Liver (tissue), 9 donors: ENCODE results near the gene POFUT2. TPM values are rescaled to one million over a fixed set of nuclear protein-coding genes. Genes with fewer than 3 reads are reported as not detected.

Experiments used
- DNase-seq: peaks from one replicate; pipeline ENCODE4 v3.0.0-alpha.2; 2017; ENCODE audit warnings: low spot score
- H3K27ac ChIP-seq, 2 donors: one replicate each; pipeline ENCODE4 v1.7.0; 2013; ENCODE audit warnings: inconsistent platforms in 2 of 2, low read length in 2 of 2, control low read depth in 1 of 2, low read depth in 1 of 2, mild to moderate bottlenecking in 1 of 2
- H3K27me3 ChIP-seq, 4 donors: one replicate each; pipeline versions ENCODE4 v1.6.1 to v1.7.0; 2013; ENCODE audit warnings: low read length in 3 of 4, inconsistent platforms in 1 of 4, mild to moderate bottlenecking in 1 of 4, moderate library complexity in 1 of 4; ENCODE audit not compliant: control insufficient read depth in 4 of 4, insufficient read depth in 4 of 4
- H3K36me3 ChIP-seq, 4 donors: one replicate each; pipeline versions ENCODE4 v1.6.1 to v1.7.0; 2013; ENCODE audit warnings: low read length in 3 of 4, mild to moderate bottlenecking in 3 of 4, low read depth in 1 of 4, moderate library complexity in 1 of 4; ENCODE audit not compliant: control insufficient read depth in 4 of 4, insufficient read depth in 3 of 4
- H3K4me1 ChIP-seq, 4 donors: one replicate each; pipeline versions ENCODE4 v1.6.1 to v1.7.0; 2013; ENCODE audit warnings: low read length in 3 of 4, mild to moderate bottlenecking in 3 of 4, moderate library complexity in 1 of 4; ENCODE audit not compliant: control insufficient read depth in 4 of 4, insufficient read depth in 4 of 4
- H3K4me3 ChIP-seq, 3 donors: one replicate each; pipeline versions ENCODE4 v1.6.1 to v1.7.0; 2013; ENCODE audit warnings: low read length in 3 of 3, control low read depth in 1 of 3, low read depth in 1 of 3, mild to moderate bottlenecking in 1 of 3
- H3K9ac ChIP-seq, 2 donors: one replicate each; pipeline ENCODE4 v1.7.0; 2013; ENCODE audit warnings: low read length in 2 of 2, mild to moderate bottlenecking in 2 of 2, moderate library complexity in 2 of 2, control low read depth in 1 of 2, low read depth in 1 of 2
- H3K9me3 ChIP-seq, 4 donors: one replicate each; pipeline versions ENCODE4 v1.6.1 to v1.7.0; 2013; ENCODE audit warnings: low read length in 3 of 4; ENCODE audit not compliant: control insufficient read depth in 4 of 4
- CTCF ChIP-seq: fragments of 150-350 bp; IDR thresholded peaks from 2 replicates; pipeline ENCODE4 v1.5.1; 2017; ENCODE audit warnings: improper control_type of control experiment, low read depth, low read length; ENCODE audit not compliant: missing input control
- FOXA1 ChIP-seq: IDR thresholded peaks from 2 replicates; pipeline ENCODE4 v1.6.1; 2016; ENCODE audit warnings: antibody characterized with exemption
- FOXA2 ChIP-seq: IDR thresholded peaks from 2 replicates; pipeline ENCODE4 v1.6.1; 2016; ENCODE audit warnings: antibody characterized with exemption
- GABPA ChIP-seq, 2 donors: IDR thresholded peaks in 1 of 2; conservative IDR thresholded peaks in 1 of 2; 2 replicates each; pipeline ENCODE4 v1.6.1; 2016; ENCODE audit warnings: antibody characterized with exemption in 2 of 2, mild to moderate bottlenecking in 1 of 2, moderate library complexity in 1 of 2
- HNF4A ChIP-seq, 2 donors: conservative IDR thresholded peaks; 2 replicates each; pipeline ENCODE4 v1.6.1; 2016; ENCODE audit warnings: antibody characterized with exemption in 2 of 2, mild to moderate bottlenecking in 2 of 2
- HNF4G ChIP-seq: IDR thresholded peaks from 2 replicates; pipeline ENCODE4 v1.6.1; 2016; ENCODE audit warnings: antibody characterized with exemption
- JUND ChIP-seq, 2 donors: IDR thresholded peaks; 2 replicates each; pipeline ENCODE4 v1.6.1; 2016; ENCODE audit warnings: antibody characterized with exemption in 2 of 2
- NR2F2 ChIP-seq: IDR thresholded peaks from 2 replicates; pipeline ENCODE4 v1.6.1; 2016; ENCODE audit warnings: antibody characterized with exemption
- RXRA ChIP-seq, 2 donors: IDR thresholded peaks; 2 replicates each; pipeline ENCODE4 v1.6.1; 2017 to 2018; ENCODE audit warnings: antibody characterized with exemption in 2 of 2, mild to moderate bottlenecking in 1 of 2
- SP1 ChIP-seq: IDR thresholded peaks from 2 replicates; pipeline ENCODE4 v1.6.1; 2018; ENCODE audit warnings: antibody characterized with exemption, mild to moderate bottlenecking
- TAF1 ChIP-seq: conservative IDR thresholded peaks from 2 replicates; pipeline ENCODE4 v1.6.1; 2016; ENCODE audit warnings: antibody characterized with exemption, mild to moderate bottlenecking
- YY1 ChIP-seq: IDR thresholded peaks from 2 replicates; pipeline ENCODE4 v1.6.1; 2016; ENCODE audit warnings: antibody characterized with exemption, mild to moderate bottlenecking
- ZBTB33 ChIP-seq: IDR thresholded peaks from 2 replicates; pipeline ENCODE4 v1.6.1; 2016; ENCODE audit warnings: antibody characterized with exemption
- WGBS: extraction: QIAGEN DNeasy Blood & Tissue Kit; methylation state at CpG from one replicate; pipeline ENCODE4 v1.1.7; 2013; 5-methylcytosine and 5-hydroxymethylcytosine counted together
- polyA plus RNA-seq, 2 donors: library from polyadenylated mRNA; stranded (reverse) in 1 of 2; unstranded in 1 of 2; fragments of 200-250 nt in 1 of 2; fragments of >200 nt in 1 of 2; fragmentation: Nextera tagmentation in 1 of 2; extraction: Ambion mirVana in 1 of 2; gene quantifications; one replicate each; pipeline versions ENCODE4 v1.2.1 to v1.2.3, GENCODE V29; 2013 to 2015
- total RNA-seq, 2 donors: library from RNA; depleted of rRNA; stranded (reverse); fragments of >200 nt; gene quantifications; one replicate each; pipeline ENCODE4 v1.2.3, GENCODE V29; 2014
- TF ChIP-seq, protein P1 (sequence below): IDR thresholded peaks from 2 replicates; pipeline ENCODE4 v1.6.1; 2016; ENCODE audit warnings: antibody characterized with exemption
- TF ChIP-seq, protein P2 (sequence below): IDR thresholded peaks from 2 replicates; pipeline ENCODE4 v1.6.1; 2016; ENCODE audit warnings: antibody characterized with exemption
- TF ChIP-seq, protein P3 (sequence below): IDR thresholded peaks from 2 replicates; pipeline ENCODE4 v1.6.1; 2016; ENCODE audit warnings: antibody characterized with exemption, mild to moderate bottlenecking
- donor health status: healthy.
- donor health status: healthy.
- donor health status: healthy.
- donor health status: healthy.
- donor health status: healthy.

Gene POFUT2
- total and polyA plus RNA-seq, 4 donors = 3.3 to 15.6 (median 7.9) TPM

DNA sequence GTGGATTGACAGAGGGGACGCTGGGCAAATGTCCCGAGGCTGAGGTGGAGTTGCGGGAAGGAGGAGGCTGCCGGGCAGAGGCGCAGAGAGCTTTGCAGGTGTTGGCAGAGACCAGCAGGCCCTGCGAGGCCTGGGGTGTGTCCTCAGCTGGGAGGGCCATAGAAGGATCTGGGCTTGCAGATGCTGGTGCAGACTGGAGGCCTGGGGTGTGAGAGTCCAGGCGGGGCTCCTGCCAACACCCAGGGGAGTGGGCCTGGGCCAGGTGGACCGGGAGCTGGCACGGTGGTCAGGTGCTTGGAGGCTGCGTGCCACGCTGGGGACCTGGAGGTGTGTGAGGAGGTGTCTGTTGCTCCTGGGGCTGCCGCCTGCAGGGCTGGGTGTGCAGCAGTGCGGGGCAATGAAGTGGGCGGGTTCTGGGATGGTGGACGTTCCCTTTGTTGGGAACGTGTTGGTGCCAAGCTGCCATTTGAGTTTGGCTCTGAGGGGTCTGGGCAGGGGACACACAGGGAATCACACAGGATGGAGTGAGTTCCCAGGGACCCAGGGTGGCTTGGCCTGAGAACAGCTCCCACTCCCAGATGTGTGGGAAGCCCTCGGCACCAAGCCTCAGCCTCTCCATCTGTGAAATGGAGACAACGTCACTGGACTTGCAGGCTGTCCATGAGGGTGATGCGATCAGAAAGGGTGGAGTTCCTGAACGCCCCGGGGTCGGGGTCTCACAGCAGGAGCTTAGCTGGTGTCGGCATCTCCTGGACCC is 39.9 kb upstream of the POFUT2 start:
- no peak for DNase-seq
- no peaks in the 10 kb centered on the region for H3K27me3 ChIP-seq
- peaks cover 8 to 18% (median 14%) of the 10 kb centered on the region in 4 donors for H3K4me1 ChIP-seq
- H3K36me3 ChIP-seq = no peaks in the 10 kb centered on the region
- H3K9ac ChIP-seq = no peak overlapping the region
- 90% methylated on average over 23 of the region's 23 CpGs for WGBS
- H3K27ac ChIP-seq = no peak overlapping the region
- TF ChIP-seq FOXA1 = no peak
- TF ChIP-seq, protein P1, sequence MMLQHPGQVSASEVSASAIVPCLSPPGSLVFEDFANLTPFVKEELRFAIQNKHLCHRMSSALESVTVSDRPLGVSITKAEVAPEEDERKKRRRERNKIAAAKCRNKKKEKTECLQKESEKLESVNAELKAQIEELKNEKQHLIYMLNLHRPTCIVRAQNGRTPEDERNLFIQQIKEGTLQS = no peak
- no peak for TF ChIP-seq HNF4A (conservative IDR thresholded peaks at IDR 0.05)
- TF ChIP-seq RXRA (IDR thresholded peaks at IDR 0.05) = no peak
- no peak for TF ChIP-seq CTCF
- TF ChIP-seq SP1 = no peak
- TF ChIP-seq TAF1 = no peak
- no peak for TF ChIP-seq GABPA (IDR thresholded peaks at IDR 0.05 in 1 of 2, conservative IDR thresholded peaks at IDR 0.05 in 1 of 2)
- no peak for TF ChIP-seq YY1
- no peak for TF ChIP-seq NR2F2
- TF ChIP-seq, protein P2, sequence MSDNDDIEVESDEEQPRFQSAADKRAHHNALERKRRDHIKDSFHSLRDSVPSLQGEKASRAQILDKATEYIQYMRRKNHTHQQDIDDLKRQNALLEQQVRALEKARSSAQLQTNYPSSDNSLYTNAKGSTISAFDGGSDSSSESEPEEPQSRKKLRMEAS = no peak
- TF ChIP-seq FOXA2 = no peak
- TF ChIP-seq, protein P3, sequence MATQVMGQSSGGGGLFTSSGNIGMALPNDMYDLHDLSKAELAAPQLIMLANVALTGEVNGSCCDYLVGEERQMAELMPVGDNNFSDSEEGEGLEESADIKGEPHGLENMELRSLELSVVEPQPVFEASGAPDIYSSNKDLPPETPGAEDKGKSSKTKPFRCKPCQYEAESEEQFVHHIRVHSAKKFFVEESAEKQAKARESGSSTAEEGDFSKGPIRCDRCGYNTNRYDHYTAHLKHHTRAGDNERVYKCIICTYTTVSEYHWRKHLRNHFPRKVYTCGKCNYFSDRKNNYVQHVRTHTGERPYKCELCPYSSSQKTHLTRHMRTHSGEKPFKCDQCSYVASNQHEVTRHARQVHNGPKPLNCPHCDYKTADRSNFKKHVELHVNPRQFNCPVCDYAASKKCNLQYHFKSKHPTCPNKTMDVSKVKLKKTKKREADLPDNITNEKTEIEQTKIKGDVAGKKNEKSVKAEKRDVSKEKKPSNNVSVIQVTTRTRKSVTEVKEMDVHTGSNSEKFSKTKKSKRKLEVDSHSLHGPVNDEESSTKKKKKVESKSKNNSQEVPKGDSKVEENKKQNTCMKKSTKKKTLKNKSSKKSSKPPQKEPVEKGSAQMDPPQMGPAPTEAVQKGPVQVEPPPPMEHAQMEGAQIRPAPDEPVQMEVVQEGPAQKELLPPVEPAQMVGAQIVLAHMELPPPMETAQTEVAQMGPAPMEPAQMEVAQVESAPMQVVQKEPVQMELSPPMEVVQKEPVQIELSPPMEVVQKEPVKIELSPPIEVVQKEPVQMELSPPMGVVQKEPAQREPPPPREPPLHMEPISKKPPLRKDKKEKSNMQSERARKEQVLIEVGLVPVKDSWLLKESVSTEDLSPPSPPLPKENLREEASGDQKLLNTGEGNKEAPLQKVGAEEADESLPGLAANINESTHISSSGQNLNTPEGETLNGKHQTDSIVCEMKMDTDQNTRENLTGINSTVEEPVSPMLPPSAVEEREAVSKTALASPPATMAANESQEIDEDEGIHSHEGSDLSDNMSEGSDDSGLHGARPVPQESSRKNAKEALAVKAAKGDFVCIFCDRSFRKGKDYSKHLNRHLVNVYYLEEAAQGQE = no peak
- TF ChIP-seq JUND (IDR thresholded peaks at IDR 0.05) = no peak
- TF ChIP-seq HNF4G = no peak
- TF ChIP-seq ZBTB33 = no peak
- no peaks in the 10 kb centered on the region for H3K9me3 ChIP-seq
- H3K4me3 ChIP-seq = no peak overlapping the region
